Fibroblast of villous mesenchyme (primary cell): ENCODE results near the gene FOXO3. TPM values are rescaled to one million over a fixed set of nuclear protein-coding genes. Genes with fewer than 3 reads are reported as not detected.
A peak's percentile ranks its signal among the peaks of the same experiment; 100 is the strongest.
"Not testable (repeated sequence)": the region's sequence is repeated elsewhere in the genome, so short reads cannot be mapped to it uniquely, and the experiment has no call there.

Experiments
- DNase-seq: peaks from one replicate; pipeline ENCODE4 v3.0.0-alpha.2; 2010; ENCODE audit warnings: low read depth
- H3K4me3 ChIP-seq: 2 replicates; pipeline ENCODE4 v1.5.1; 2011; ENCODE audit warnings: low read depth, mild to moderate bottlenecking, low read length
- CTCF ChIP-seq: IDR thresholded peaks from 2 replicates; pipeline ENCODE4 v1.5.1; 2012; ENCODE audit warnings: low read depth, mild to moderate bottlenecking, low read length; ENCODE audit not compliant: insufficient read depth
- total RNA-seq: library from RNA; depleted of rRNA; stranded (reverse); fragments of >200 nt; gene quantifications from 2 replicates; pipeline ENCODE4 v1.2.3, GENCODE V29; 2012

The FOXO3 gene
- total RNA-seq, 1 donor, result 43.2 TPM

- DNase-seq, result no peak
- no peak for TF ChIP-seq CTCF
- H3K4me3 ChIP-seq, result no peak overlapping the region
Measured at GRCh38 chr6:108528878-108529277, 31.8 kb upstream of the FOXO3 start.

GRCh38 chr6:108531332-108531731, 29.4 kb upstream of the FOXO3 start:
- TF ChIP-seq CTCF, result no peak
- H3K4me3 ChIP-seq, result no peak overlapping the region
- no peak for DNase-seq

- no peak for TF ChIP-seq CTCF
- H3K4me3 ChIP-seq, result no peak overlapping the region
- no peak for DNase-seq
Measured at GRCh38 chr6:108535114-108535742, 25.5 kb upstream of the FOXO3 start.

GRCh38 chr6:108535920-108536535, 24.7 kb upstream of the FOXO3 start:
- not testable (repeated sequence) for H3K4me3 ChIP-seq, DNase-seq

- DNase-seq, result peak; percentile 87
- no peak overlapping the region for H3K4me3 ChIP-seq
- peak; percentile 90 for TF ChIP-seq CTCF
Measured at GRCh38 chr6:108541843-108542759, 18.6 kb upstream of the FOXO3 start.

- TF ChIP-seq CTCF, result no peak
- DNase-seq, result no peak
- H3K4me3 ChIP-seq, result no peak overlapping the region
Measured at GRCh38 chr6:108543175-108543940, 17.4 kb upstream of the FOXO3 start.
